GM08714 (cell line): ENCODE measurements around the gene RFX4.
"Not testable (repeated sequence)": the region's sequence is repeated elsewhere in the genome, so short reads cannot be mapped to it uniquely, and the experiment has no call there.

ENCODE experiments used
- H3K4me3 ChIP-seq: fragments of 200-500 bp; sonication (Bioruptor generic); 2 replicates; pipeline ENCODE4 v1.5.1; 2014; ENCODE audit warnings: mild to moderate bottlenecking, low read length, inconsistent platforms
- ZNF274 ChIP-seq: IDR thresholded peaks from 2 replicates; pipeline ENCODE4 v1.6.1; 2012; ENCODE audit warnings: mild to moderate bottlenecking, low read depth, low read length

RFX4 gene

GRCh38 chr12:106711316-106711715, 128.5 kb downstream of the RFX4 start:
- TF ChIP-seq ZNF274, result no peak
- H3K4me3 ChIP-seq, result no peak overlapping the region

- no peak for TF ChIP-seq ZNF274
Observed at GRCh38 chr12:106712768-106713167, 130.0 kb downstream of the RFX4 start.

GRCh38 chr12:106714926-106715325, 132.1 kb downstream of the RFX4 start:
- TF ChIP-seq ZNF274, result no peak
- H3K4me3 ChIP-seq, result no peak overlapping the region

More at GRCh38 chr12:106712768-106713167, 130.0 kb downstream of the RFX4 start:
- no peak overlapping the region for H3K4me3 ChIP-seq

GRCh38 chr12:106715582-106715981, 132.8 kb downstream of the RFX4 start:
- no peak for TF ChIP-seq ZNF274
- H3K4me3 ChIP-seq, result no peak overlapping the region

- no peak for TF ChIP-seq ZNF274
- H3K4me3 ChIP-seq, result no peak overlapping the region
Observed at GRCh38 chr12:106717673-106718072, 134.9 kb downstream of the RFX4 start.

GRCh38 chr12:106719879-106720278, 137.1 kb downstream of the RFX4 start:
- H3K4me3 ChIP-seq, result no peak overlapping the region
- TF ChIP-seq ZNF274, result no peak

DNA sequence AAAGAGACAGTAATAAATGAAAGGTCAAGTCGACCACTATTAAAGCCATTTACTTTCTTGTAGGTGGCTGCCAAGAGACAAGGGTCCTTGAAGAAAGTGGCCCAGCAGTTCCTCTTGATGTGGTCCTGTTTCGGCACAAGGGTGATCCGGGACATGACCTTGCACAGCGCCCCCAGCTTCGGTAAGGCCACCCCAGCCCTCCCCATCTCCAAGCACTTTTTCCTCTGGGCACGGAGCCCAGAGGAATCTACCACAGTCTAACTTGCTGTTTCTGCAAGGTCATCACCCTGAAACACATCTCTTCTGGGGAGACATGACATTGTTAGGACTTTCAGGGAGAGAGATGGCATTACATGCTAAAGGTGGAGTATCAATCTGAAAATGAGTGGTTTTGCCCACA, 137.9 kb downstream of the RFX4 start:
- H3K4me3 ChIP-seq, result no peak overlapping the region
- no peak for TF ChIP-seq ZNF274

- no peak for TF ChIP-seq ZNF274
- no peak overlapping the region for H3K4me3 ChIP-seq
Observed at GRCh38 chr12:106721915-106722314, 139.1 kb downstream of the RFX4 start.

DNA sequence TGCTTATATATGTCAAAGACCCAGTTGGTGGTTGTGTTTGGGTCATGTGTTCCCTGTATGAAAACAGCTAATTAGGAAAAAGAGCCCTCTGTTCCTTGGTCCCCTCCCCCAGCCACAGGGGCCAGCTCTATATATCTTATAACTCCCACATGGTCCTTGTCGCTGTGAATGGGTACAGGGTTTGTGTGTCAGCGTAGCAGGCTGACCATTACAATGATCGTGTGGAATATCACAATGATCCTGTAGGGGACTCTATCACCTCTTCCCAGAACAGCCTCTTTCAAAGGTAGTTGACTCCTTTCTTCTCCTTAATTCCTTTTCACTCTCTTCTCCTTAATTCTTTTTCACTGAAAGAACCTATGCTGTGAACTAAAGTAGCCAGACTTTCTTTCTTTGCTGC, 140.0 kb downstream of the RFX4 start:
- H3K4me3 ChIP-seq, result no peak overlapping the region
- no peak for TF ChIP-seq ZNF274

DNA sequence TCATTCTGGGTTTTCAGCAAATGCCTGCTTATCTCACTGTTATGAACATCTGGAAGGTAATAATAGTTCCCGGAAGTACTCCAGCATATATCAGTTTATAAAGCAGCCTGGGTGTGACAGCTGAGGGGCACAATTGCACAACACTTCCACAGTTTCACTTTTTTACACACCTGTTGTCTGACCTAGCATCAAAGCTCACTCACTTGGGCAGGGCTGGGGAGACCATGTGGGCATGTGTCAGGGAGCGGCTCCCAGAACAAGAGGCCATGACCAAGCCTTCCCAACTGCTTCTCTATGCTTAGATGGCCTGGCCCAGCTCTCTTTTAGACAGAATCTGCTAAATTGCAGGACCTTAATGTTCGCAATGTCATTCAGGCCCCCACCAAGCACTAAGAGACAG, 140.6 kb downstream of the RFX4 start:
- TF ChIP-seq ZNF274, result no peak
- no peak overlapping the region for H3K4me3 ChIP-seq

- TF ChIP-seq ZNF274, result no peak
- H3K4me3 ChIP-seq, result no peak overlapping the region
Observed at GRCh38 chr12:106724116-106724515, 141.3 kb downstream of the RFX4 start.

- no peak for TF ChIP-seq ZNF274
- H3K4me3 ChIP-seq, result no peak overlapping the region
Observed at GRCh38 chr12:106724934-106725333, 142.1 kb downstream of the RFX4 start.

DNA sequence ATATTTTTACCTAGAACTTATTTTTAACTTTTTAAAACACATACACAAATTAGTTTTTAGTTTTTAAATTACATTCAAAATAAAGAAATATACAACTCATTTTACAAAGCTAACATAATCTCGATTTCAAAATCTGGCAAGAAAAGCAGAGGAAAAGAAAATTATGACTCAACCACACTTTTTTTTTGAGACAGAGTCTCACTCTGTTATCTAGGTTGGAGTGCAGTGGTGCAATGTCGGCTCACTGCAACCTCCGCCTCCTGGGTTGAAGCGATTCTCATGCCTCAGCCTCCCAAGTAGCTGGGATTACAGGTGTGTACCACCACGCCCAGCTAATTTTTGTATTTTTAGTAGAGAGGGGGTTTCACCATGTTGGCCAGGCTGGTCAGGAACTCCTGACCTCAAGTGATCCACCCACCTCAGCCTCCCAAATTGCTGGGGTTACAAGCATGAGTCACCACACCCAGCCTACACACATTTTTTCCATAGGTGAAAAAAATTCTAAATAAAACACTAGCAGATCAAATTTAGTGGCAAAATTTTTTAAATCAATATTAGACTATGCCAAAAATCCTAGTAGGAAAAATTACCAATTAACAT, 143.9 kb downstream of the RFX4 start:
- H3K4me3 ChIP-seq, result not testable (repeated sequence)

DNA sequence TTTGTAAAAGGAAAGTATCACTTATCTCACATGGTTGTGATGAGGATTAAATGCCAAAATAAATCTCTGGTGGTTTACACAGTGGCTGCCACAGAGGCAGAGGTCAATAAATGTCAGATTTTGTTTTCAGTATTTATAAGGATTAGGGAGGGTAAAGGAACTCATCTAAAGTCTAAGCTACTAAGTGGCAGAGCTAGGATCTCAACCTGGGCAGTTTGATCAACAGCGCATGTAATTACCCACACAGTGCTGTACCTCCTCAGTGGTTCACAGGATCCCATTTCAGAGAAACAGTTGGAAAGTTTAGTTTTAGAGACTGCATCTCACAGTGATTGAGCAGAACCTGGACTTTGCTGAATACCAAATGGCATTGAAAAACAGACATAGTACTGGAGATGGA, 146.8 kb downstream of the RFX4 start:
- H3K4me3 ChIP-seq, result no peak overlapping the region
- TF ChIP-seq ZNF274, result no peak

DNA sequence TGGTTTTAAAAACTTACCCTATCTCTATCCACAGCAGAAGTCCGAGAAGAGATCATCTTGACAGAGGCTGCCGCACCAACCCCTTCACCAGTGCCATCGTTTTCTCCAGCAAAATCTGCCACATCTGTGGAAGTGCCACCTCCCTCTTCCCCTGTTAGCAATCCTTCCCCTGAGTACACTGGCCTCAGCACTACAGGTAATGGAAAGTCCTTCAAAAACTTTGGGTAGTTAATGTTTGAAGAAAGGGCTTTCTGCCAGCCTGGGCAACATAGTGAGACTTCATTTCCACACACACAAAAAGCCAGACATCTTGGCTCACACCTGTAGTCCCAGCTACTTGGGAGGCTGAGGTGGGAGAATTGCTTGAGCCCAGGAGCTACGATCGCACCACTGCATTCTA, 150.1 kb downstream of the RFX4 start:
- no peak for TF ChIP-seq ZNF274
- no peak overlapping the region for H3K4me3 ChIP-seq

DNA sequence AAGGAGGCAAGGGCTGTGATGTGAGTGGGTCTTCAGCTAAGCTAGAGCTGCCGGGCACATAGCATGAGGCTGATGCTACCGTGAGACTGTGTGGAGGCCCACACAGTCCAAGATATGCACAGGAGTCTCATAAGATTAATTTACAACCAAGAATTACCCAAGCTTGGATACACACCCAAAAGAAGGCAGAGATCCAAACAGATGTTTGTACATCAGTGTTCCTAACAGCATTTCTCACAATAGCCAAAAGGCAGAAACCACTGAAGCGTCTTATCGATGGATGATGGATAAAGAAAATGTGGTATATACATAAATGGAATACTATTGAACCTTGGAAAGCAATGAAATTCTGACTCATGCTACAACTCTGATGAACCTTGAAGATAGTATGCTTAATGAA, 150.9 kb downstream of the RFX4 start:
- TF ChIP-seq ZNF274, result no peak
- no peak overlapping the region for H3K4me3 ChIP-seq
